A549 (cell line): ENCODE measurements around the gene MTHFS. TPM values are rescaled to one million over a fixed set of nuclear protein-coding genes. Genes with fewer than 3 reads are reported as not detected.
"Not testable (repeated sequence)": the region's sequence is repeated elsewhere in the genome, so short reads cannot be mapped to it uniquely, and the experiment has no call there.

Experiments used
- ATAC-seq, 2 experiments: fragments of 200-7000 bp in 1 of 2; fragments of >200 bp in 1 of 2; cut with Nextera tagmentation in 1 of 2; cut with Tn5 transposase in 1 of 2; 3 replicates each; pipeline versions ENCODE4 v1.8.0 to v1.9.1; 2018 to 2020; ENCODE audit warnings: mild to moderate bottlenecking in 1 of 2, moderate library complexity in 1 of 2
- CTCF ChIA-PET: fragments of 300-600 bp; sonication (Branson Sonifier 250); formaldehyde crosslinking; extraction: SDS; loops from one replicate; lab custom pipeline; 2021; ENCODE audit warnings: antibody characterized with exemption, inconsistent platforms; lab: Yijun Ruan, JAX
- POLR2A ChIA-PET: fragments of 350-600 bp; formaldehyde crosslinking; extraction: SDS; loops from one replicate; lab custom pipeline; 2021; ENCODE audit warnings: antibody characterized with exemption, inconsistent platforms; lab: Yijun Ruan, JAX
- DNase-seq, 2 experiments: peaks; one replicate each; pipeline versions ENCODE4 v3.0.0 to v3.0.0-alpha.2; 2011 to 2016; ENCODE audit warnings: low read depth in 1 of 2, low spot score in 1 of 2
- FAIRE-seq: peaks from 2 replicates; lab custom pipeline; 2011; peaks lifted over from hg19 to GRCh38; lab: Jason Lieb, UNC
- H3K27ac ChIP-seq, 2 experiments: fragments of >200 bp; sonication (Bioruptor Twin); formaldehyde crosslinking; 3 replicates each; pipeline ENCODE4 v1.5.1; 2016 to 2017
- H3K4me1 ChIP-seq: fragments of >200 bp; sonication (Bioruptor Twin); formaldehyde crosslinking; 3 replicates; pipeline ENCODE4 v1.6.1; 2016
- H3K4me2 ChIP-seq: fragments of >200 bp; sonication (Bioruptor Twin); formaldehyde crosslinking; 3 replicates; pipeline ENCODE4 v1.6.1; 2016
- H3K4me3 ChIP-seq: fragments of >200 bp; sonication (Bioruptor Twin); formaldehyde crosslinking; 3 replicates; pipeline ENCODE4 v1.5.1; 2016
- H3K9me3 ChIP-seq: fragments of >200 bp; sonication (Bioruptor Twin); formaldehyde crosslinking; 3 replicates; pipeline ENCODE4 v1.6.1; 2016
- CEBPB ChIP-seq, 2 experiments: fragments of >200 bp in 1 of 2; sonication (Bioruptor Twin) in 1 of 2; formaldehyde crosslinking in 1 of 2; IDR thresholded peaks; 2 replicates each; pipeline ENCODE4 v1.6.1; 2012 to 2016
- CHD2 ChIP-seq: fragments of 150-350 bp; IDR thresholded peaks from 2 replicates; pipeline ENCODE4 v1.6.1; 2014; ENCODE audit warnings: low read length; ENCODE audit not compliant: partially characterized antibody
- EHMT2 ChIP-seq: fragments of 200-600 bp; sonication (generic); IDR thresholded peaks from 2 replicates; pipeline ENCODE4 v1.6.1; 2016; ENCODE audit warnings: antibody characterized with exemption, low read depth, mild to moderate bottlenecking, moderate library complexity
- HDAC2 ChIP-seq: fragments of 200-600 bp; sonication (generic); IDR thresholded peaks from 2 replicates; pipeline ENCODE4 v1.6.1; 2016
- HEYL ChIP-seq: fragments of 250-450 bp; sonication (Bioruptor Pico); IDR thresholded peaks from 2 replicates; pipeline ENCODE4 v1.8.0; 2021; ENCODE audit warnings: mild to moderate bottlenecking, moderate library complexity
- HOXA7 ChIP-seq: fragments of 250-450 bp; sonication (Bioruptor Pico); IDR thresholded peaks from 2 replicates; pipeline ENCODE4 v1.5.0; 2020; ENCODE audit warnings: mild to moderate bottlenecking, moderate library complexity
- HOXB13 ChIP-seq: fragments of 250-450 bp; sonication (Bioruptor Pico); IDR thresholded peaks from 2 replicates; pipeline ENCODE4 v1.5.0; 2020; ENCODE audit warnings: low read depth, mild to moderate bottlenecking, moderate library complexity
- MAFK ChIP-seq: fragments of 450-650 bp; IDR thresholded peaks from 2 replicates; pipeline ENCODE4 v1.6.1; 2014; ENCODE audit not compliant: partially characterized antibody
- PHF8 ChIP-seq: fragments of 200-600 bp; sonication (generic); IDR thresholded peaks from 2 replicates; pipeline ENCODE4 v1.6.1; 2016; ENCODE audit warnings: low read depth, mild to moderate bottlenecking, antibody characterized with exemption, moderate library complexity, borderline replicate concordance
- RFX5 ChIP-seq: fragments of 450-650 bp; IDR thresholded peaks from 2 replicates; pipeline ENCODE4 v1.7.1; 2014; ENCODE audit warnings: antibody characterized with exemption, mild to moderate bottlenecking, moderate library complexity
- TFCP2L1 ChIP-seq: fragments of 250-450 bp; sonication (Bioruptor Pico); IDR thresholded peaks from 2 replicates; pipeline ENCODE4 v1.5.0; 2021; ENCODE audit warnings: mild to moderate bottlenecking
- ZFP36 ChIP-seq: fragments of 450-650 bp; IDR thresholded peaks from 2 replicates; pipeline ENCODE4 v1.6.1; 2014; ENCODE audit warnings: borderline replicate concordance; ENCODE audit not compliant: partially characterized antibody
- ZNF302 ChIP-seq: fragments of 250-450 bp; sonication (Bioruptor Pico); IDR thresholded peaks from 2 replicates; pipeline ENCODE4 v1.9.0; 2021; ENCODE audit warnings: inconsistent platforms, mild to moderate bottlenecking, moderate library complexity
- WGBS: methylation state at CpG from one replicate; pipeline ENCODE4 v1.1.6; 2017; ENCODE audit errors: missing lambda C conversion rate; 5-methylcytosine and 5-hydroxymethylcytosine counted together
- polyA plus RNA-seq, 4 experiments: library from polyadenylated mRNA; depleted of rRNA in 3 of 4; stranded (reverse); fragments of >200 nt; fragmentation: RNase III in 1 of 4; extraction: RNeasy Plus Mini Kit Qiagen cat#74134 plus additional on column Dnase treatment in 1 of 4; gene quantifications; 2 replicates in 3 of 4; 3 replicates in 1 of 4; pipeline ENCODE4 v1.2.3, GENCODE V29; 2011 to 2017
- TF ChIP-seq, protein P1 (sequence below): fragments of >200 bp; sonication (Bioruptor Twin); formaldehyde crosslinking; IDR thresholded peaks from 3 replicates; pipeline ENCODE4 v1.6.1; 2016
- TF ChIP-seq, protein P2 (sequence below): fragments of >200 bp; sonication (Bioruptor Twin); formaldehyde crosslinking; IDR thresholded peaks from 2 replicates; pipeline ENCODE4 v1.6.1; 2016
- TF ChIP-seq, protein P3 (sequence below): fragments of 450-650 bp; IDR thresholded peaks from 2 replicates; pipeline ENCODE4 v1.6.1; 2014; ENCODE audit warnings: antibody characterized with exemption
- TF ChIP-seq, protein P4 (sequence below): fragments of >200 bp; sonication (Bioruptor Twin); formaldehyde crosslinking; IDR thresholded peaks from 3 replicates; pipeline ENCODE4 v1.5.1; 2016
- TF ChIP-seq, protein P5 (sequence below): IDR thresholded peaks from 2 replicates; pipeline ENCODE4 v1.6.1; 2012

Gene MTHFS
- polyA plus RNA-seq, 2 of the 4 experiments (the other 2 are of a cell fraction) = 102 to 158 TPM

DNA sequence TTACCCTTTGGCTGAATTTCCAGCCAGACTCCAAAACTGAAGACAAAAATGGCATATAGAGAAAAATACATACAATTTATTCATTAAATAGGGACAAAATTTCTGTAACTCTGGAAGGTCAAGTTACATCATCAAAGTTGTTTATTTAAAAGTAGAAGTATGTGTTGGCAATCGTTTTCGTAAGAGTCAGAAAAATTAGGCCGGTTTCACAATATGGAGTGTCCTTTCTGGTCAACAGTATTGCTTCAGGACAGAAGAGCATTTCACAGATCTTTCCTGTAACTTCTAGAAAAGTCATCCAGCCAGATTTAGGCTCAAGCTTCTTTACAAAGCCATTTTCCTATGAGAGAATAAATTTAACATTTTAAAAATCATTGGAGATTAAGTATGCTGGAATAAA is 2.0 kb upstream of the MTHFS start:
- FAIRE-seq = not testable (repeated sequence)
- peak overlapping the region; percentile 87 for H3K4me2 ChIP-seq
- POLR2A ChIA-PET = interaction anchor here (1.6 to 3.9 kb wide), 3 partner anchors 24 to 161 kb away, joined by 6 to 51 read pairs (median 9); partner anchors contain the start of genes BCL2A1 and ZFAND6

DNA sequence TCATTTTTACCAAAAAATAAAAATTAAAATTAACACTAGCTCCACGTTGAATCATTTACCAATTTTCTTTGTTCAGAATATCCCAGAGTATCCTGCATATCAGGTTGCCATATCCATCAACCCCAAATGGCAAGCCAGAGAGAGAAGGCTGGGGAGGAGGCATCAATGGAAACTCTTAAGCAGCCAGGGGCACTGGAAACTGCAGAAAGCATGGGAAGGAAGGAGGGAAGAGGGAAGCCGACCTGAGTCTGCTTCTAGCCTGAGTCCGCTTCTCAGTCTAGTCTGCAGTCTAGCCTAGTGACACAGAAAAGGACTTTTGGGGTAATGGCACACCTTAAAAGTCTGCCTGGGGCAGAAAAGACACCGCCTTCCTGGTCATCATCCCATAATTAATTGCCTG is 1.6 kb upstream of the MTHFS start:
- ATAC-seq = no peak
- no peaks in the 10 kb centered on the region for H3K9me3 ChIP-seq
- H3K27ac ChIP-seq = peak overlapping the region; percentile 93 to 98; a peak in 5 of 6 replicates
- H3K4me1 ChIP-seq = peaks cover 37% of the 10 kb centered on the region
- ChIA-PET CTCF (interaction anchor here (1.0 to 6.9 kb wide), 7 partner anchors 17 to 559 kb away, joined by 3 to 55 read pairs (median 3); no protein-coding TSS in a partner anchor), POLR2A (interaction anchor here (1.1 to 3.9 kb wide), 4 partner anchors 8 to 161 kb away, joined by 3 to 51 read pairs (median 8); partner anchors contain the start of genes BCL2A1 and ZFAND6)
- FAIRE-seq = no peak
- no peak for DNase-seq
- 88% methylated on average over 4 of the region's 4 CpGs for WGBS
- TF ChIP-seq HEYL (CRISPR knock-in tag) = no peak
- TF ChIP-seq, protein P1, sequence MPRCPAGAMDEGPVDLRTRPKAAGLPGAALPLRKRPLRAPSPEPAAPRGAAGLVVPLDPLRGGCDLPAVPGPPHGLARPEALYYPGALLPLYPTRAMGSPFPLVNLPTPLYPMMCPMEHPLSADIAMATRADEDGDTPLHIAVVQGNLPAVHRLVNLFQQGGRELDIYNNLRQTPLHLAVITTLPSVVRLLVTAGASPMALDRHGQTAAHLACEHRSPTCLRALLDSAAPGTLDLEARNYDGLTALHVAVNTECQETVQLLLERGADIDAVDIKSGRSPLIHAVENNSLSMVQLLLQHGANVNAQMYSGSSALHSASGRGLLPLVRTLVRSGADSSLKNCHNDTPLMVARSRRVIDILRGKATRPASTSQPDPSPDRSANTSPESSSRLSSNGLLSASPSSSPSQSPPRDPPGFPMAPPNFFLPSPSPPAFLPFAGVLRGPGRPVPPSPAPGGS = no peak
- TF ChIP-seq HOXA7 (CRISPR knock-in tag) = no peak
- TF ChIP-seq MAFK = no peak
- H3K4me3 ChIP-seq = no peak overlapping the region
- peak overlapping the region; percentile 87 for H3K4me2 ChIP-seq

More for the DNA sequence above, 2.0 kb upstream of the MTHFS start:
- DNase-seq, ATAC-seq, H3K4me3 ChIP-seq, H3K9me3 ChIP-seq: not testable (repeated sequence)
- CTCF ChIA-PET = interaction anchor here (0.9 to 6.9 kb wide), 5 partner anchors 9 to 161 kb away, joined by 3 to 55 read pairs (median 3); no protein-coding TSS in a partner anchor
- WGBS = 31% methylated on average over 3 of the region's 3 CpGs
- TF ChIP-seq, protein P2, sequence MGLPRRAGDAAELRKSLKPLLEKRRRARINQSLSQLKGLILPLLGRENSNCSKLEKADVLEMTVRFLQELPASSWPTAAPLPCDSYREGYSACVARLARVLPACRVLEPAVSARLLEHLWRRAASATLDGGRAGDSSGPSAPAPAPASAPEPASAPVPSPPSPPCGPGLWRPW = peak; percentile 62; the same call in 1 of the 2 replicates
- peak; percentile 71 to 86 for TF ChIP-seq CEBPB (IDR thresholded peaks at IDR 0.05)
- H3K4me1 ChIP-seq = peaks cover 39% of the 10 kb centered on the region
- H3K27ac ChIP-seq = peak overlapping the region; percentile 93 to 98

DNA sequence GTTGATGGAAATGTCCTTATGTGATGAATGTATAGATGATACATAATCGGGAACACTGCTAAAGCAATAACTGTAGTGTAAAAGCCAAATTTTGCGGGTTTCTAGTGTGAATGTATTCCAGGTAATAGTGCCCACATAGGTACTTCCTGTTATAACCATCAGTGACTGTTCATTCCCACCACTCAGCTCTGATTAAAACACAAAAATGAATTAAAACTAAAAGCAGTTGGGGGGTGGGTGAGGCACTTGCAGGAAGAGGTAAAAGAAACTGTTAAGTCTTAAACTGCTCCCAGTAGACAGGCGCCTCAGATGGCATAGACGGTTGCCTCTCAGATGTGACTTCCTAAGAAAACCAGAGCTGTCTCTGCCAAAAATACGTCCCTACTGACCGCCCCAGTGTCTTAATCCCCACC is 893 bp upstream of the MTHFS start:
- H3K27ac ChIP-seq = peak overlapping the region; percentile 93 to 98
- FAIRE-seq (peak; percentile 54), ATAC-seq (no peak), DNase-seq (no peak)
- WGBS = 74% methylated on average over 6 of the region's 6 CpGs
- H3K4me3 ChIP-seq = peak overlapping the region; percentile 65
- H3K4me2 ChIP-seq = peak overlapping the region; percentile 87
- H3K4me1 ChIP-seq = peaks cover 37% of the 10 kb centered on the region
- H3K9me3 ChIP-seq = no peaks in the 10 kb centered on the region
- ChIA-PET CTCF (interaction anchor here (1.0 to 6.9 kb wide), 10 partner anchors 8 to 558 kb away, joined by 3 to 55 read pairs (median 4); no protein-coding TSS in a partner anchor), POLR2A (interaction anchor here (1.1 to 3.9 kb wide), 4 partner anchors 8 to 162 kb away, joined by 3 to 51 read pairs (median 8); partner anchors contain the start of genes BCL2A1 and ZFAND6)
- TF ChIP-seq, protein P3, sequence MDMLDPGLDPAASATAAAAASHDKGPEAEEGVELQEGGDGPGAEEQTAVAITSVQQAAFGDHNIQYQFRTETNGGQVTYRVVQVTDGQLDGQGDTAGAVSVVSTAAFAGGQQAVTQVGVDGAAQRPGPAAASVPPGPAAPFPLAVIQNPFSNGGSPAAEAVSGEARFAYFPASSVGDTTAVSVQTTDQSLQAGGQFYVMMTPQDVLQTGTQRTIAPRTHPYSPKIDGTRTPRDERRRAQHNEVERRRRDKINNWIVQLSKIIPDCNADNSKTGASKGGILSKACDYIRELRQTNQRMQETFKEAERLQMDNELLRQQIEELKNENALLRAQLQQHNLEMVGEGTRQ = no peak
- TF ChIP-seq ZNF302 (CRISPR knock-in tag) = no peak
- TF ChIP-seq, protein P4, sequence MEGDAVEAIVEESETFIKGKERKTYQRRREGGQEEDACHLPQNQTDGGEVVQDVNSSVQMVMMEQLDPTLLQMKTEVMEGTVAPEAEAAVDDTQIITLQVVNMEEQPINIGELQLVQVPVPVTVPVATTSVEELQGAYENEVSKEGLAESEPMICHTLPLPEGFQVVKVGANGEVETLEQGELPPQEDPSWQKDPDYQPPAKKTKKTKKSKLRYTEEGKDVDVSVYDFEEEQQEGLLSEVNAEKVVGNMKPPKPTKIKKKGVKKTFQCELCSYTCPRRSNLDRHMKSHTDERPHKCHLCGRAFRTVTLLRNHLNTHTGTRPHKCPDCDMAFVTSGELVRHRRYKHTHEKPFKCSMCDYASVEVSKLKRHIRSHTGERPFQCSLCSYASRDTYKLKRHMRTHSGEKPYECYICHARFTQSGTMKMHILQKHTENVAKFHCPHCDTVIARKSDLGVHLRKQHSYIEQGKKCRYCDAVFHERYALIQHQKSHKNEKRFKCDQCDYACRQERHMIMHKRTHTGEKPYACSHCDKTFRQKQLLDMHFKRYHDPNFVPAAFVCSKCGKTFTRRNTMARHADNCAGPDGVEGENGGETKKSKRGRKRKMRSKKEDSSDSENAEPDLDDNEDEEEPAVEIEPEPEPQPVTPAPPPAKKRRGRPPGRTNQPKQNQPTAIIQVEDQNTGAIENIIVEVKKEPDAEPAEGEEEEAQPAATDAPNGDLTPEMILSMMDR = no peak
- TF ChIP-seq, protein P1 = no peak
- TF ChIP-seq HDAC2 = no peak
- TF ChIP-seq HOXA7 (CRISPR knock-in tag) = 0 out of 2 replicates have a peak, but pooled peaks have one; percentile 9

DNA sequence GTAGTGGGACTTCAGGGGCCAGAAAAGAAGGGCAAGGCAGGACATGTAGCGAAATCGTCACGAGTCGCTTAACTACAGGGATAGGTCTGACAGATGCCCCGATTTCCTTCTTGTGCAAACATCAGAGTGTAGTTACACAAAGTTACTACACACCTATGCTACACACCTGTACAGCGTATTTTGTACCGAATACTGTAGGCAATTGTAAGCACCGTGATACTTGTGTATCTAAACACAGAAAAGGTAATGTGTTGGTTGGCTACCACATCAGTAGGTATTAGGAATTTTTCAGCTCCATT is 515 bp upstream of the MTHFS start:
- TF ChIP-seq PHF8 (no peak), TFCP2L1 (CRISPR knock-in tag) (no peak), EHMT2 (no peak), CHD2 (no peak), ZFP36 (no peak), HOXB13 (CRISPR knock-in tag) (no peak), RFX5 (no peak)
- TF ChIP-seq, protein P5, sequence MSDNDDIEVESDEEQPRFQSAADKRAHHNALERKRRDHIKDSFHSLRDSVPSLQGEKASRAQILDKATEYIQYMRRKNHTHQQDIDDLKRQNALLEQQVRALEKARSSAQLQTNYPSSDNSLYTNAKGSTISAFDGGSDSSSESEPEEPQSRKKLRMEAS = no peak
- peaks cover 37% of the 10 kb centered on the region for H3K4me1 ChIP-seq
- ChIA-PET POLR2A (interaction anchor here (0.7 to 3.9 kb wide), 6 partner anchors 9 to 162 kb away, joined by 3 to 51 read pairs (median 6); partner anchors contain the start of genes BCL2A1 and ZFAND6), CTCF (interaction anchor here (0.5 to 6.9 kb wide), 15 partner anchors 8 to 558 kb away, joined by 3 to 55 read pairs (median 6); no protein-coding TSS in a partner anchor)
- peak overlapping the region; percentile 65 for H3K4me3 ChIP-seq
- DNase-seq (no peak), ATAC-seq (no peak), FAIRE-seq (no peak)
- no peaks in the 10 kb centered on the region for H3K9me3 ChIP-seq
- H3K4me2 ChIP-seq = peak overlapping the region; percentile 87
- 12% methylated on average over 8 of the region's 8 CpGs for WGBS
- peak overlapping the region; percentile 93 to 98 for H3K27ac ChIP-seq
